Neutrophil (primary cell): ENCODE measurements around the gene FYCO1.

Source experiments
- H3K27ac ChIP-seq: fragments of 200-600 bp; sonication (generic); 2 replicates; pipeline ENCODE4 v1.5.1; 2016; ENCODE audit warnings: mild to moderate bottlenecking, moderate library complexity
- H3K27me3 ChIP-seq: fragments of 200-600 bp; sonication (generic); 2 replicates; pipeline ENCODE4 v1.6.0; 2016; ENCODE audit warnings: mild to moderate bottlenecking
- H3K36me3 ChIP-seq: fragments of 200-600 bp; sonication (generic); 2 replicates; pipeline ENCODE4 v1.5.1; 2017
- H3K4me1 ChIP-seq, 2 experiments: fragments of 200-600 bp in 1 of 2; sonication (generic) in 1 of 2; 1 replicate in 1 of 2; 2 replicates in 1 of 2; pipeline versions ENCODE4 v1.5.1 to v1.6.1; 2013 to 2016; ENCODE audit warnings: low read depth in 1 of 2, low read length in 1 of 2, mild to moderate bottlenecking in 1 of 2, moderate library complexity in 1 of 2; ENCODE audit not compliant: control insufficient read depth in 1 of 2, insufficient read depth in 1 of 2
- H3K4me3 ChIP-seq, 2 experiments: fragments of 200-600 bp in 1 of 2; sonication (generic) in 1 of 2; 1 replicate in 1 of 2; 2 replicates in 1 of 2; pipeline ENCODE4 v1.5.1; 2013 to 2016; ENCODE audit warnings: low read depth in 1 of 2, low read length in 1 of 2, mild to moderate bottlenecking in 1 of 2, moderate library complexity in 1 of 2
- H3K9me3 ChIP-seq: fragments of 200-600 bp; sonication (generic); 2 replicates; pipeline ENCODE4 v1.5.1; 2016
- CTCF ChIP-seq: fragments of 200-600 bp; sonication (generic); IDR thresholded peaks from 2 replicates; pipeline ENCODE4 v1.5.1; 2016; ENCODE audit warnings: antibody characterized with exemption

The FYCO1 gene

DNA sequence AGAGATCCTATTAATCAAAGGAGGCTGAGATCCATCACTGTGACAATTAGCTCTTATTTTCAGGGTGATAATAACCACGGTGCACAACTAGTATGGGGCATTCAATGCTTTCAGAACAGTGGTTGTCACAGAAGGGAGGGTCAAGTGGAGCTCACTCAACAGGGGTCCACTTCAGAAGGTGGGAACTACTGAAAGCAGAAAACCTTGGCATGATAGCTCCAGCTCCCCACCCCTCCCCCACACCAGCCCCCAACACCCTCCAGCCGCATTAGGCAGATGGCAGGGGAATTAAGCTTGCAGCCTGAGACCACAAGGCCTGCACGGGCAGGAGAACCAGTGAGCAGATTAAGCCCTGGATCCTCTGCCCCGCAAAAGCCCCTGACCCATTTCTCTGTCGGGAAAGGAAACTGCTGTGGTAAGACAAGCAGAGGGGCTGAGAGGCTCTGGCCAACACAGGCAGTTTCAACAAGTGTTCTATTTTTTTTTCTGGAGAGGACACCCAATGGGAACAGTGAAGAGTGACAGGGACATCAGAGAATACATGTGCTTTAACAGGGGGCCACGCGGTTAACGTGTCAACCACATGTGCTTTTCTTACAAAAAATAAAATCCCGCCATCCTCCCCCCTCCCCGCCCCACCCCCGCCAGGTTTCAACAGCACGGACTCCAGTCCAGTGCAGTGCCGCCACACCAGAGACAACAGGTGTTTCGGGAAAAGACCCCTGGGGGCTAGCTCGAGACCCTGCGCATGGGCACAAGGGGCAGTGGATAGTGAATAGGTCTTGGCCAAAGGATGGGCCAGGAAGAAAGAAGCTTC is 997 bp downstream of the FYCO1 start:
- Histone ChIP-seq H3K27ac (peak overlapping the region; percentile 74), H3K27me3 (peaks cover 64% of the 10 kb centered on the region), H3K4me1 (peaks cover 49 to 55% of the 10 kb centered on the region in 2 experiments), H3K36me3 (no peaks in the 10 kb centered on the region), H3K9me3 (no peaks in the 10 kb centered on the region), H3K4me3 (peak overlapping the region; percentile 85 to 88)
- TF ChIP-seq CTCF = no peak

- H3K27ac ChIP-seq = no peak overlapping the region
- TF ChIP-seq CTCF = no peak
- H3K36me3 ChIP-seq = no peaks in the 10 kb centered on the region
- no peak overlapping the region for H3K4me3 ChIP-seq
- peaks cover 60 to 63% of the 10 kb centered on the region in 2 experiments for H3K4me1 ChIP-seq
- H3K9me3 ChIP-seq = no peaks in the 10 kb centered on the region
- H3K27me3 ChIP-seq = peaks cover 63% of the 10 kb centered on the region
These were observed 2.1 kb downstream of the FYCO1 start for GRCh38 chr3:45993421-45994027.

GRCh38 chr3:45992821-45993221 is 2.8 kb downstream of the FYCO1 start:
- peaks cover 65% of the 10 kb centered on the region for H3K27me3 ChIP-seq
- H3K36me3 ChIP-seq = no peaks in the 10 kb centered on the region
- H3K4me3 ChIP-seq = no peak overlapping the region
- no peaks in the 10 kb centered on the region for H3K9me3 ChIP-seq
- no peak for TF ChIP-seq CTCF
- no peak overlapping the region for H3K27ac ChIP-seq
- peaks cover 67 to 70% of the 10 kb centered on the region in 2 experiments for H3K4me1 ChIP-seq

DNA sequence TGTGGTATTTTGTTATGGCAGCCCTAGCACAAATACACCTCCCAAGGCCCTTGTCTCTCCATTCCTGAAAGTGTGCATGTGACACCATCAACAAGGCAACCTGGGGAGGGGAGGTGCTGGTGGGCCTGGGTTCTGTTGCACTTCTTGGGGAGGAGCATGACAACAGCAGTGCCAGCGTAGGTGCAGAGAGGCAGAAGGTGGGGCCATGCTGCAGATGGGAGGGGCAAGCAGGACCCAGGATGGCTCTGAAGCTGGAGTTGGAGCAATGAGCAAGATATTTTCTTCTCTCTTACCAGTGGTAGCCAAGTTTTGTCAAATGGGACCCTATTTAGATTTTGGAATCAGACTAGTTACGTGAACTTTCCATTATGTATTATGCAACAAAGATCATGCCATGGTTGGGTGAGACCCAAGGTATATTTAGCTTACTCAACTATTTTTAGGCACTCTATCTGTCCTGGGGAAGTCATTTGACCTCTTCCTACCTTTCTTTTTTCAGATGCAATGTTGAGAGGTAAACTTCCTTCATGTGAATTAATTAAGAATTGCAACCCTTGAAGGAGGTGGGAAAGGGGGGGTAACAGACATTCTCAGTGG is 3.4 kb downstream of the FYCO1 start:
- Histone ChIP-seq H3K9me3 (no peaks in the 10 kb centered on the region), H3K4me3 (no peak overlapping the region), H3K4me1 (peaks cover 73 to 76% of the 10 kb centered on the region in 2 experiments), H3K36me3 (no peaks in the 10 kb centered on the region), H3K27me3 (peaks cover 71% of the 10 kb centered on the region), H3K27ac (no peak overlapping the region)
- no peak for TF ChIP-seq CTCF

DNA sequence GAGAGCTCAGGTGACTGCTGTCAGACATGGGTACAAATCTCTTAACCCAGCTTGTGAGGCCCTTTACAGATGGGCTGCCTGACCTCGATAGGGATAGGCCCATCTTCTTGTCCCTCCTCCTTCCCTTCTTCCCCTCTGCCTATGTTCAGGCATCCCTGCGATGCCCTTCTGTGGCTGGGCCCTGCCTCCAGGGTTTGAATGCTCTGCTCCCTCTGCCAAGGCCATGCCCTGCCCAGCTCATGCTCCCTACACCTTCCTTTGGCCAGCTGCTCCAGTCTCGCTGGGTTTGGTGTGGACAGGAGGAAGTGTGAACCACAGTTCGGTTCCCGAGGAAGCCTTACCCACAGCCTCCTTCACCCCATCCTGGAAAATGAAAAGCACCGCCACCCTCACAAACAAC is 4.3 kb downstream of the FYCO1 start:
- TF ChIP-seq CTCF = no peak
- Histone ChIP-seq H3K4me3 (no peak overlapping the region), H3K27ac (no peak overlapping the region), H3K9me3 (no peaks in the 10 kb centered on the region), H3K36me3 (no peaks in the 10 kb centered on the region), H3K27me3 (peaks cover 76% of the 10 kb centered on the region), H3K4me1 (peaks cover 76 to 79% of the 10 kb centered on the region in 2 experiments)
